Left lung (tissue), 10 donors: Measurements from ENCODE around the gene OR8D4. TPM values are rescaled to one million over a fixed set of nuclear protein-coding genes. Genes with fewer than 3 reads are reported as not detected.

Source experiments
- ATAC-seq: fragments of 200-7000 bp; cut with Tn5 transposase; one replicate; pipeline ENCODE4 v1.9.1; 2020; ENCODE audit warnings: moderate library complexity
- DNase-seq, 4 donors: peaks; one replicate each; pipeline ENCODE4 v3.0.0-alpha.2; 2013 to 2020
- H3K27ac ChIP-seq, 2 donors: fragments of 200-600 bp; sonication (generic) in 1 of 2; one replicate each; pipeline versions ENCODE4 v1.5.0 to v1.8.0; 2020 to 2021
- H3K27me3 ChIP-seq, 2 donors: fragments of 200-600 bp; sonication (generic) in 1 of 2; one replicate each; pipeline versions ENCODE4 v1.5.0 to v1.8.0; 2020 to 2021
- H3K36me3 ChIP-seq, 2 donors: fragments of 200-600 bp; sonication (generic) in 1 of 2; one replicate each; pipeline versions ENCODE4 v1.5.0 to v1.8.0; 2020 to 2021
- H3K4me1 ChIP-seq, 2 donors: fragments of 200-600 bp; one replicate each; pipeline ENCODE4 v1.8.0; 2021
- H3K4me3 ChIP-seq, 2 donors: fragments of 200-600 bp; sonication (generic) in 1 of 2; one replicate each; pipeline versions ENCODE4 v1.5.0 to v1.8.0; 2020 to 2021; ENCODE audit warnings: mild to moderate bottlenecking in 1 of 2
- H3K9me3 ChIP-seq, 2 donors: fragments of 200-600 bp; sonication (generic) in 1 of 2; one replicate each; pipeline versions ENCODE4 v1.5.0 to v1.8.0; 2020 to 2021
- CTCF ChIP-seq, 2 donors: fragments of 200-600 bp; sonication (generic) in 1 of 2; IDR thresholded peaks; one replicate each; pipeline versions ENCODE4 v1.5.0 to v1.8.0; 2021; ENCODE audit warnings: antibody characterized with exemption in 2 of 2
- intact Hi-C, 2 donors: fragments of 100-400 bp; cut with DNase I; formaldehyde crosslinking; loops; one replicate each; pipeline versions ENCODE4 v1.11.2 to v1.14.2; 2022
- polyA plus RNA-seq, 6 donors: library from polyadenylated mRNA; unstranded; fragments of 120-200 nt; gene quantifications; one replicate each; pipeline ENCODE4 v1.2.1, GENCODE V29; 2013; ENCODE audit not compliant: insufficient read length in 6 of 6
- total RNA-seq, 2 donors: library from RNA; stranded (reverse); fragmentation: NEBNext Ultra II Directional; extraction: Animal tissue kit (Norgen Biotek cat#: 25700); gene quantifications; one replicate each; pipeline ENCODE4 v1.2.1, GENCODE V29; 2021
- donor health status: DM: no; HTN: yes; CAD: no.
- donor health status: DM: no; HTN: no; CAD: no.

OR8D4 gene
- total and polyA plus RNA-seq, 8 donors = 0.06 to 0.07 TPM; not detected in 6

DNA sequence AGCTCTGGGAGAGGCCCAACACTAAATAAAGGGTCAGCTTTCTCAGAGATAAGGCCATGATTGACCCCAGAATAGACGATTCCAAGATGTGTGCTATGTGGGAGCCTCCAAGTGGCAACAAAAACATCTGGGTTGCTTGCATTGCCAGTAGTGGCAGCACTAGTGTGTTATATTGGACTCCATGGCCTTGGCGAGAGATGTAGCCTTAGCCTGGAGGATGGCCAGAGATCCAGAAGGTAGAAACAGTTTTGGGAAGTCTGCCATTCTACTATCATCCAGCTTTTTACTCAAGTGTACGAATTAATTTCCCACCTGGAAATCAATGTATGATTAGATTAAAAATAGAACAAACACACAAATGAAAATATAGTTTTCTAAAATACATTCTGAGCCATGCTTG, 3.0 kb downstream of the OR8D4 start:
- DNase-seq = no peak
- intact Hi-C loops = no loop called here
- H3K36me3 ChIP-seq = no peaks in the 10 kb centered on the region
- no peak overlapping the region for H3K27ac ChIP-seq
- H3K9me3 ChIP-seq = no peaks in the 10 kb centered on the region
- no peaks in the 10 kb centered on the region for H3K4me1 ChIP-seq
- TF ChIP-seq CTCF (IDR thresholded peaks at IDR 0.05) = no peak
- H3K27me3 ChIP-seq = no peaks in the 10 kb centered on the region
- no peak overlapping the region for H3K4me3 ChIP-seq
- no peak for ATAC-seq

- DNase-seq = no peak
- Histone ChIP-seq H3K4me3 (no peak overlapping the region), H3K4me1 (no peaks in the 10 kb centered on the region), H3K27ac (no peak overlapping the region), H3K27me3 (no peaks in the 10 kb centered on the region), H3K9me3 (no peaks in the 10 kb centered on the region), H3K36me3 (no peaks in the 10 kb centered on the region)
- ATAC-seq = no peak
- no peak for TF ChIP-seq CTCF (IDR thresholded peaks at IDR 0.05)
- intact Hi-C loops = no loop called here
Measured at GRCh38 chr11:123905826-123906225, 3.9 kb downstream of the OR8D4 start.

DNA sequence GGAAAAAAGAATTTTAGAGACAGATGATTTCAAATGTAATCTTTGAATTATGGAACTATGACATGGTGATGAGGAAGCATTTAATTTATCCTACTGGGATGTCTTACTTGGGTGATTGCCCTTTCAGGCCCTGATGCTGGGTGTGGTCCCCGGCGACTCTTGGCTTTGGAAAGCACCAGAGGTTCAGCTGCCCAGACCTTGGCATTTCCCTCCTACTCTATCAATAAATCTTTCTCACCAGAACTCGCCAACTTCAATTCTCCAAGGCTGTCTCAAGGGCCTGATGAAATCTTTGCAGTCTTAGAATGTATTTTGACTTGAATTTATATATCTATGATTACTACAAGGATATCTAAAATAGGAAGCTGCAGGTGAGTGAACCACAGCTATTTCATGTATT, 19.0 kb downstream of the OR8D4 start:
- ATAC-seq (no peak), DNase-seq (no peak)
- intact Hi-C loops = no loop called here
- H3K36me3 ChIP-seq = no peaks in the 10 kb centered on the region
- no peak overlapping the region for H3K27ac ChIP-seq
- H3K4me3 ChIP-seq = no peak overlapping the region
- no peaks in the 10 kb centered on the region for H3K9me3 ChIP-seq
- H3K27me3 ChIP-seq = no peaks in the 10 kb centered on the region
- H3K4me1 ChIP-seq = no peaks in the 10 kb centered on the region
- no peak for TF ChIP-seq CTCF (IDR thresholded peaks at IDR 0.05)

DNA sequence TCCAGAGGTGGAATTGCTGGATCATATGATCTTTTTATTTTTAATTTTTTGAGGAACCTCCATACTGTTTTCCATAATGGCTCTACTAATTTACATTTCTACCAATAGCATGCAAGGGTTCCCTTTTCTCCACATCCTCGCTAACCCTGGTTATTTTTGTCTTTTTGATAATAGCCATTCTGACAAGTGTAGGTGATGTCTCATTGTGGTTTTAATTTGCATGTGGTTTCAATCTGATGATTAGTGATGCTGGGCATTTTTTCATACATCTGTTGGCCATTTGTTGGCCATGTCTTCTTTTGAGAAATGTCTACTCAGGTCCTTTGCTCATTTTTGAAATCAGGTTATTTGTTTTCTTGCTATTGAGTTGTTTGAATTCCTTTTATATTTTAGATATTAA, 22.1 kb downstream of the OR8D4 start:
- TF ChIP-seq CTCF (IDR thresholded peaks at IDR 0.05) = no peak
- Histone ChIP-seq H3K4me1 (no peaks in the 10 kb centered on the region), H3K27me3 (no peaks in the 10 kb centered on the region), H3K9me3 (no peaks in the 10 kb centered on the region), H3K27ac (no peak overlapping the region), H3K36me3 (no peaks in the 10 kb centered on the region), H3K4me3 (no peak overlapping the region)
- ATAC-seq = no peak
- intact Hi-C loops = no loop called here
- no peak for DNase-seq

GRCh38 chr11:123939317-123939716, 37.4 kb downstream of the OR8D4 start, which contains the start of gene OR4D5:
TSS of gene OR4D5 (plus strand) at chr11:123939617. CDS start at chr11:123939617, 0 bp downstream.
- H3K27me3 ChIP-seq = no peaks in the 10 kb centered on the region
- H3K4me3 ChIP-seq = no peak within 1 kb of the TSS
- no peaks in the 10 kb centered on the region for H3K9me3 ChIP-seq
- DNase-seq = no peak
- H3K4me1 ChIP-seq = no peaks in the 10 kb centered on the region
- no peak for TF ChIP-seq CTCF (IDR thresholded peaks at IDR 0.05)
- no peak within 1 kb of the TSS for H3K27ac ChIP-seq
- intact Hi-C loops = no loop called here
- ATAC-seq = no peak
- H3K36me3 ChIP-seq = no peaks in the 10 kb centered on the region
